ENCODE measurements around the gene C9orf78.

DNA sequence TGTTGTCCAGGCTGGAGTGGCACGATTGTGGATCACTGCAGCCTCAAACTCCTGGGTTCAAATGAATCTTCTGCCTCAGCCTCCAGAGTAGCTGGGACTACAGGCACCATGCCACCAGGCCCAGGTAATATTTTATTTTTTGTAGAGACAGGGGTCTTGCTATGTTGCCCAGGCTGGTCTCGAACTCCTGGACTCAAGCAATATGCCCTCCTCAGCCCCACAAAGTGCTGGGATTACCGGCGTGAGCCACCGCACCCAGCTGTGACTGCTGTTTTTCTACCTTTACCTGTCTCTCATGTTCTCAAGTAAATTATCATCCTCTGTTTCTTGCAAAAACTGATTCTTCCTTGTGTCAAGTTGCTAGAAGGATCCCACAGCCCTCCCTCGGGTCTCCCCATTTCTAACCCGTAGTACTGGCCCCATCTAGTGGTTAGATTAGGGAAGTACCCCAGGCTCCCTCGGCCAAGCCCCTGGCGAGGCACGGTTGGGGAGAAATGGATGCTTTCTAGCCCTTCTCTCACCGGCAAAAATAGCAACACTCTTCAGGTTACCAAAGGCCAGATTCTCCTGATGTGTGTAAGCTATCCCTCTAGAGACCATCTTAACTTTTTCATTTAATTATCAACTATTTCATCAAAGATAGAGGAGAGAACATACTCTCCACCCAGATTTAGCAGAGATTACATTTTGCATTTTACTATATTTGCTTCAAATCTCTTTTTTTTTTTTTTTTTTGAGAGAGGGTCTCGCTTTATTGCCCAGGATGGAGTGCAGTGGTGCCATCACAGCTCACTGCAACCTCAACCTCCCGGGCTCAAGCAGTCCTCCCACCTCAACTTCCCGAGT lies 51.3 kb downstream of the C9orf78 start:
- peak; percentile 80 to 97 (median 92) for TF ChIP-seq CTCF (IDR thresholded peaks at IDR 0.05)
- no peak for TF ChIP-seq POLR2A (IDR thresholded peaks at IDR 0.05)

Data from esophagus squamous epithelium (tissue), 4 donors.